Hematopoietic multipotent progenitor cell (in vitro differentiated cells): ENCODE data around the gene CCDC171. TPM values are rescaled to one million over a fixed set of nuclear protein-coding genes. Genes with fewer than 3 reads are reported as not detected.
"Not testable (repeated sequence)": the region's sequence is repeated elsewhere in the genome, so short reads cannot be mapped to it uniquely, and the experiment has no call there.

Source experiments
- DNase-seq, 3 donors: peaks; one replicate each; pipeline ENCODE4 v3.0.0-alpha.2; 2011 to 2015; ENCODE audit warnings: low read depth in 2 of 3, low spot score in 2 of 3
- total RNA-seq: library from RNA; depleted of rRNA; stranded (reverse); fragments of >200 nt; gene quantifications from one replicate; pipeline ENCODE4 v1.2.3, GENCODE V29; 2012

The CCDC171 gene
- total RNA-seq, 1 donor, result 12.4 TPM

DNA sequence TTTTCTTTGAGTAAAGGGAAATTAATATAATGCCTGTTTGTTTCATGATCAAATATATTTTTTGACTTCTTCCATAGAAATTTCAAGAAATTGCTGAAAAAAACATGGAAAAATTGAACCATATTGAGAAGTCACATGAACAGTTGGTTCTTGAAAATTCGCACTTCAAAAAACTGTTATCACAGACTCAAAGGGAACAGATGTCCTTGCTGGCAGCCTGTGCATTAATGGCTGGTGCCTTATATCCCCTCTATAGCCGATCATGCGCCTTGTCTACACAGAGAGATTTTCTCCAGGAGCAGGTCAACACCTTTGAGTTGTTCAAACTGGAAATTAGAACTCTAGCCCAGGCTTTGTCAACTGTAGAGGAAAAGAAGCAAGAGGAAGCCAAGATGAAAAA is 191.4 kb downstream of the CCDC171 start:
- no peak for DNase-seq

DNA sequence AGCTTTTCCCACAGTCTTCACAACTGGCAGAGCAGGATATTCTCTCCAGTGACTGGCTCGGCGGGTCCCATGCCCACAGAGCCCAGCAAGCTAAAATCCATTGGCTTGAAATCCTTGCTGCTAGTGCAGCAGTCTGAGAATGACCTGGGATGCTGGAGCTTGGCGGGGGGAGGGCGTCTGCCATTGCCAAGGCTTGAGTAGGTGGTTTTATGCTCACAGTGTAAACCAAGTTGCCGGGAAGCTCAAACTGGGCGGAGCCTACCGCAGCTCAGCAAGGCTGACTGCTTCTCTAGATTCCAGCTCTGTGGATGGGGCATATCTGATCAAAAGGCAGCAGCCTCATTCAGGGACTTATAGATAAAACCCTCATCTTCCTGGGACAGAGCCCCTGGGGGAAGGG is 194.1 kb downstream of the CCDC171 start:
- DNase-seq, result no peak

- DNase-seq, result no peak
Observed at GRCh38 chr9:15755660-15756059, 202.8 kb downstream of the CCDC171 start.

DNA sequence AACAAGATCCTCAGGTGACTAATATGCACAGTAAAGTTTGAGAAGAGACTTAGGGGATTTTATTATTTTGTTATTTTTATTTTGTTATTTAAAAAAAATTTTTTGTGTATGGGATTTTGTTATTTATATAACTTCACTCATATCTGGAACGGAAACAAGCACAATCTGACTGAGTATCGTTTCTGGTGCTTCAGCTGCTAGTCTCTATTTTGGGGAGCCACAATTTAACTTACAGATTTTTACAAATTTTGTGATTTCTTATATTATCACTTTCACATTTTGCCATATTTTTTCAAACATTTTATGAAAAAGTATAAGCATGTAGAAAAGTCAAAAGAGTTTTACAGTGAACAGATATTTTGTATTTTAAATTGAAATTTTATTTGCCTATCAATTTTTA is 208.7 kb downstream of the CCDC171 start:
- DNase-seq, result no peak

DNA sequence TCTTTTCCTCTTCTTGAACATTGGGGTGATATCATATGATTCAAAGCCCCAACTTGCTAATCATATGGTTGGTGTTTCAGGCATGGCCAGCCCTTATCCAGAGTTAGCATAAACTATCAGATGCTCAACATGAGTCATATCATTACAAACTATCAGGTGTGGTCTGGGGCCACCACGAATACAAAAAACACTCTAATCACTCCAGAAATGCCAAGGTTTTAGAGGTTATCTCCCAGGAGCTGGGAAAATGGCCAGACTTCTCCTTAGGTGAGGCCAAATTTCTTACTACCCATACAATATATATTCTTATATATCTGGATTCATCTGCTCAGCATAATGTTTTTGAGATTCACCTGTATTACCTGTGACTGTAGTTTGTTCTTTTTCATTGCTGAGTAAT is 210.5 kb downstream of the CCDC171 start:
- DNase-seq, result no peak

- DNase-seq, result no peak
Observed at GRCh38 chr9:15764131-15764530, 211.3 kb downstream of the CCDC171 start.

GRCh38 chr9:15769547-15769946 is 216.7 kb downstream of the CCDC171 start:
- DNase-seq, result no peak

DNA sequence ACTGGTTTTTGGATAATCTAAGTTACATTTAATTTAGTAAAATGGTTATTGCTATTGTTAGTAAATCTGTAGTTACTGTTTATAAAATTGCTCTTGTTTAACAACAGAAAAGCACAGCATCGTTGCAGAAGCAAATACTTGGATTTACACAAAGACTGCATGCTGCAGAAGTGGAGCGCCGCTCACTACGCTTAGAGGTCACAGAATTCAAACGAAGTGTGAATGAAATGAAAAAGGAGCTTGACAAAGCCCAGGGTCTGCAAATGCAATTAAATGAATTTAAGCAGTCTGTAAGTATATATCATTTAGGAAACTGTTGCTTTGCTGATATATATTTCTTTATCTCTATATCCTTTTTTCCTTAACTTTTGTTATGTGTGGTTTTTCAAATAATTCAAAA is 226.0 kb downstream of the CCDC171 start:
- no peak for DNase-seq

- no peak for DNase-seq
Observed at GRCh38 chr9:15782106-15782505, 229.3 kb downstream of the CCDC171 start.

- DNase-seq, result no peak
Observed at GRCh38 chr9:15785584-15785983, 232.7 kb downstream of the CCDC171 start.

DNA sequence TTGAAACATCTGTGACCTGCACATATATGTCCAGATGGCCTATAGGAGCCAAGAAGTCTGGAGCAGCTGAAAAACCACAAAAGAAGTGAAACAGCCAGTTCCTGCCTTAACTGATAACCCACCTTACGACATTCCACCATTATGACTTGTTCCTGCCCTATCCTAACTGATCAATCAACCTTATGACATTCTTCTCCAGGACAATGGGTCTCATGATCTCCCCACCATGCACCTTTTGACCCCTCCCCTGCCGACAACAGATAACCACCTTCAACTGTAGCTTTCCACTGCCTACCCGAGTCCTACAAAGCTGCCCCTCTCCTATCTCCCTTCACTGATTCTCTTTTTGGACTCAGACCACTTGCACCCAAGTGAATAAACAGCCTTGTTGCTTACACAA is 233.8 kb downstream of the CCDC171 start:
- no peak for DNase-seq

DNA sequence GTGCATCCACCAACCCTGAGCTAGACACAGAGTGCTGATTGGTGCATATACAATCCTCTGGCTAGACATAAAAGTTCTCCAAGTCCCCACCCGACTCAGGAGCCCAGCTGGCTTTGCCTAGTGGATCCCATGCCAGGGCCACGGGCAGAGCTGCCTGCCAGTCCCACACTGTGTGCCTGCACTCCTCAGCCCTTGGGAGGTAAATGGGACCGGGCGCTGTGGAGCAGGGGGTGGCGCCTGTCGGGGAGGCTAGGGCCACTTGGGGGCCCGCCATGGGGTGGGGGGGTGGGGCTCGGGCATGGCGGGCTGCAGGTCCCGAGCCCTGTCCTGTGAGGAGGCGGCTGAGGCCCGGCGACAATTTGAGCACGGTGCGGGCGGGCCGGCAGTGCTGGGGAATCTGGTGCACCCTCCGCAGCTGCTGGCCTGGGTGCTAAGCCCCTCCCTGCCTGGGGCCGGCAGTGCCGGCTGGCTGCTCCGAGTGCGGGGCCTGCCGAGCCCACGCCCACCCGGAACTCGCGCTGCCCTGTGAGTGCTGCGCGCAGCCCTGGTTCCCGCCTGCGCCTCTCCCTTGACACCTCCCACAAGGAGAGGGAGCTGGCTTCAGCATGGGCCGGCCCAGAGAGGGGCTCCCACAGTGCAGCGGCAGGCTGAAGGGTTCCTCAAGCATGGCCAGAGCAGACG is 257.5 kb downstream of the CCDC171 start:
- DNase-seq, result not testable (repeated sequence)

DNA sequence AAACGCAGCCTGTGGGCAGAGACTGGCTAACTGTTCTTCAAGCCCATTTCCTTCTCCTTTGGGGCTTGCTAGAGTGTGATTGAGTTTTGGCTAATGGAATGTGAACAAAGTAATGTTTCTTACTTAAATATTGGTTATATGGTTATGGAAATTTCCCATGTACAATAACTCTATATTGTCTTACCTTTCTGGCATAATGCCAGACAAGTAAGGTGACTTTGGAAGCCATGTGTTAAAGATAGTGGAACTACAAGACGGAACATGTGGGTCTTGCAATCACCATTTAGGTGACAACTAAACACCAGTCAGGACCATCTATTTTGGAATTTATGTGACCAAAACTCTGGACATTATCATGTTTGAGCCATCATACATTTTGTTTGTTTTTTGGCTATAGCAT is 260.2 kb downstream of the CCDC171 start:
- no peak for DNase-seq

DNA sequence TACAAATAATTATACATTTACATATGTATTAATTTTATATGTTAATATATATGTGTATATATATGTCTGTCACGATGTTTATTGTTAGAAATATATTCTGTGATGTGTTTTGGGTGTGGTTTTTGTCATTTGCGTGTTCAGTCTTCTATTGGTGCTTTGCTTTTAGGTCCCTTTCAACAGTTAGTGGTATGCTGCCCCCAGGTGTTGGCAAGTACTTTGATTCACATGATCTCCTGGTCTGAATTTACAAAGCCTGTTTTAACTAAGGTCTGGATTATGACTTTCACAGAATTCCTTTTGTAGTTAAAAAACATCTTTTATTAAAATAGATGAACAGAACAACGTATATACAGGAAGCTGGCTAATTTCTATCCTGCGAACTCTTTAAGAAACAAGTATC is 271.5 kb downstream of the CCDC171 start:
- no peak for DNase-seq

DNA sequence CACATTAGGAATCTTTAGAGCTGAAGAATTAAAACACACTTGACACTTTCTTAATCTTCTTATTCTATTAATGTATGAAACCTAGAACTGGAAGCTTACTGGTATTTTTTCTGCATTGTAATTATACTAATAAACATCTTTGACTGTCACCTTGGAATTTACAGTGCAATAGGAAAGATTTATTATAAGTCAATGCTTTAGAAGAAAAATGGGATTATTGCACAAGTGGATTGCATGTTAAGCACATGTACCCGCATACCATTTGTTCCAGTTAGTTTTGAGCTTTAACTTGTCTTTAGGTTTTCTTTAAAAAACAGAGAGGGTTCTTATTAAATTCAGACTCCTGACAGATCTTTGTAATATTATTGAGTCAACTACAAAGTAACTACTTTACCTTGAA is 278.5 kb downstream of the CCDC171 start:
- DNase-seq, result no peak

DNA sequence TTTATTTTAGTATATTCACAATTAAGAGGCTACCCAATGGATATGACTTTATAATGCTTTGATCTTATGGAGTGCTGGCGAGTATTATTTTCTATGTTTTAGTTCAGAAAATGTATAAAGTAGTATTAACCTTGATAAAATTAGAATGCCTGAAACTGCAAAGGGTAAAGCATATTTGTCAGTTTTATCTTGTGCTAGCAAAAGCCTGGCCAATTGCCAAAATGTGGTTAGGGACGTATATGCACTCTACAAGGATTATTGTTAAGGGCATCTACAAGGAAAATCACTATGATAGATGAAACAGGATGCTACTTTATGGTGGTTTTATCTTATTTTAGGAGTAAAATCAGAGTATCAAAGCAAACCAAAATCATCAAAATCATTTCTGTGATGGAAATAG is 281.7 kb downstream of the CCDC171 start:
- DNase-seq, result peak in 2 of 3 donors; percentile 21 to 46

GRCh38 chr9:15837079-15837679 is 284.3 kb downstream of the CCDC171 start:
- peak in 2 of 3 donors; percentile 40 to 58 for DNase-seq

- no peak for DNase-seq
Observed at GRCh38 chr9:15842051-15842450, 289.2 kb downstream of the CCDC171 start.

GRCh38 chr9:15843316-15843715 is 290.5 kb downstream of the CCDC171 start:
- DNase-seq, result no peak

GRCh38 chr9:15843931-15844330 is 291.1 kb downstream of the CCDC171 start:
- DNase-seq, result no peak

DNA sequence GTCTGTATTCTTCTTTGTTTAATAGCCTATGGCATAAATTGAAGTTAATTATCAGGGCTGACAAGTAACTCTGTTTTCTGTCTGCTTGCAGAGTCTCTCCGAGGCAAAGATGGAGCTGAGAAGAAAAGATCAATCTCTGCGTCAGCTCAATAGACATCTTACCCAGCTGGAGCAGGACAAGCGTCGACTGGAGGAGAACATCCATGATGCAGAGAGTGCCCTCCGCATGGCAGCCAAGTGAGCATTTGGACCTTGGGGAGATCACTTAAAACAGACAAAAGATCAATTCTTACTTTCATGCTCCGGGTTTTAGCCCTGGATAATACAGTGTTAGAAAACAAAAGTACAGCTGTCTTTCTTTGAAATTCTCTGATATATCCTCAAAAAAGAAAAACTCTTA is 293.8 kb downstream of the CCDC171 start:
- DNase-seq, result no peak

DNA sequence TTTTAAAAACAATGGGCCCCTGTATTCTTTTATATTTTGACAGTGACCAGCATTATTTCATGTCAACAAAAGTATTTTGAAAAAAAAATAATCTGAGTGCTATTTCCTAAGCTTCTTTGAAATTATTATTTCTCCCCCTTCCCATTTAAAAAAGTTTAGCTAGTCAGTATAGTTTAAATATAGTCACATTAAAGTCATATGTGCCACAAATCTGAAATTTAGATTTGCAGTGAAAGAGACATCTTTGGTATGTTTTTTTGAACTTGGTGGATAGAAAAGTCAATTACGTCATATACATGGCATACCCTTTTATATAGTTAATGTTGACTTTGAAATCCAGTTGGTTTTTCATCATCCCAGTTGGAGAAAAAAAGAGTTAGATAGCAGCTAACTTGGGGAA is 297.0 kb downstream of the CCDC171 start:
- DNase-seq, result no peak

GRCh38 chr9:15851766-15852165 is 298.9 kb downstream of the CCDC171 start:
- DNase-seq, result no peak
